Stimulated activated CD8-positive, alpha-beta memory T cell treated with anti-CD3 and anti-CD28 coated beads, Interleukin-4, amount 100 ng/mL, for 24 hours (primary cell): ENCODE measurements around the gene USP6NL.

Experiments
- DNase-seq: peaks from one replicate; pipeline ENCODE4 v3.0.0-alpha.2; 2020; ENCODE audit warnings: low read depth

USP6NL gene

GRCh38 chr10:11616021-11616420, 4.6 kb upstream of the USP6NL start:
- DNase-seq = no peak

- no peak for DNase-seq
Observed at GRCh38 chr10:11615396-11615795, 3.9 kb upstream of the USP6NL start.

GRCh38 chr10:11612021-11613001, 861 bp upstream of the USP6NL start:
- no peak for DNase-seq

GRCh38 chr10:11610826-11611247, 613 bp downstream of the USP6NL start:
- peak; percentile 2 for DNase-seq

- DNase-seq = no peak
Observed at GRCh38 chr10:11610166-11610825, 1.2 kb downstream of the USP6NL start.

GRCh38 chr10:11609492-11610093, 1.9 kb downstream of the USP6NL start:
- no peak for DNase-seq

- DNase-seq = no peak
Observed at GRCh38 chr10:11609052-11609451, 2.4 kb downstream of the USP6NL start.

GRCh38 chr10:11608159-11609013, 3.1 kb downstream of the USP6NL start:
- no peak for DNase-seq

- no peak for DNase-seq
Observed at GRCh38 chr10:11605807-11606408, 5.5 kb downstream of the USP6NL start.

- no peak for DNase-seq
Observed at GRCh38 chr10:11604865-11605650, 6.4 kb downstream of the USP6NL start.

- no peak for DNase-seq
Observed at GRCh38 chr10:11603741-11604140, 7.7 kb downstream of the USP6NL start.

- no peak for DNase-seq
Observed at GRCh38 chr10:11602919-11603523, 8.4 kb downstream of the USP6NL start.

GRCh38 chr10:11602358-11602757, 9.1 kb downstream of the USP6NL start:
- DNase-seq = no peak

GRCh38 chr10:11601670-11602069, 9.8 kb downstream of the USP6NL start:
- DNase-seq = no peak

GRCh38 chr10:11600280-11600679, 11.2 kb downstream of the USP6NL start:
- no peak for DNase-seq

GRCh38 chr10:11598712-11599397, 12.6 kb downstream of the USP6NL start:
- DNase-seq = no peak

- no peak for DNase-seq
Observed at GRCh38 chr10:11597470-11597869, 14.0 kb downstream of the USP6NL start.

GRCh38 chr10:11595395-11595692, 16.1 kb downstream of the USP6NL start:
- no peak for DNase-seq

- DNase-seq = no peak
Observed at GRCh38 chr10:11594589-11595394, 16.7 kb downstream of the USP6NL start.
